ENCODE data around the gene SEMA4D.

GRCh38 chr9:89372979-89373378 lies 124.9 kb downstream of the SEMA4D start:
- TF ChIP-seq CTCF (IDR thresholded peaks at IDR 0.05 in 4 of 5, conservative IDR thresholded peaks at IDR 0.05 in 1 of 5) = no peak
- TF ChIP-seq POLR2A (IDR thresholded peaks at IDR 0.05) = no peak

Measured in gastrocnemius medialis (tissue), 4 donors.